Esophagus muscularis mucosa (tissue), 4 donors: ENCODE data around the gene TRPM6. TPM values are rescaled to one million over a fixed set of nuclear protein-coding genes. Genes with fewer than 3 reads are reported as not detected.
A peak's percentile ranks its signal among the peaks of the same experiment; 100 is the strongest.

Experiments used
- DNase-seq: peaks from one replicate; pipeline ENCODE4 v3.0.0-alpha.2; 2017; ENCODE audit errors: extremely low spot score
- H3K27ac ChIP-seq, 4 donors: fragments of 200-600 bp; sonication (generic); replicated peaks in 1 of 4; 1 replicate in 3 of 4; 2 replicates in 1 of 4; pipeline ENCODE4 v1.5.1; 2016 to 2019; ENCODE audit warnings: mild to moderate bottlenecking in 1 of 4
- H3K27me3 ChIP-seq, 4 donors: fragments of 200-600 bp; sonication (generic); one replicate each; pipeline versions ENCODE4 v1.5.1 to v1.6.0; 2016 to 2019
- H3K36me3 ChIP-seq, 4 donors: fragments of 200-600 bp; sonication (generic); one replicate each; pipeline ENCODE4 v1.5.1; 2016 to 2019
- H3K4me1 ChIP-seq, 4 donors: fragments of 200-600 bp; sonication (generic); one replicate each; pipeline ENCODE4 v1.5.1; 2016 to 2019
- H3K4me3 ChIP-seq, 4 donors: fragments of 200-600 bp; sonication (generic); 1 replicate in 2 of 4; 2 replicates in 2 of 4; pipeline ENCODE4 v1.5.1; 2016 to 2019; ENCODE audit warnings: mild to moderate bottlenecking in 4 of 4, moderate library complexity in 1 of 4
- H3K9me3 ChIP-seq, 4 donors: fragments of 200-600 bp; sonication (generic); 1 replicate in 3 of 4; 2 replicates in 1 of 4; pipeline ENCODE4 v1.5.1; 2016 to 2019
- EP300 ChIP-seq: sonication (generic); formaldehyde crosslinking; IDR thresholded peaks from one replicate; pipeline ENCODE4 v1.6.1; 2017; ENCODE audit warnings: antibody characterized with exemption
- POLR2A ChIP-seq: fragments of 450-650 bp; IDR thresholded peaks from one replicate; pipeline ENCODE4 v1.6.1; 2017; ENCODE audit warnings: antibody characterized with exemption, moderate library complexity, mild to moderate bottlenecking, low read depth
- POLR2AphosphoS5 ChIP-seq, 2 donors: sonication (generic); formaldehyde crosslinking; IDR thresholded peaks; one replicate each; pipeline ENCODE4 v1.6.1; 2017; ENCODE audit warnings: antibody characterized with exemption in 2 of 2
- WGBS: methylation state at CpG from one replicate; pipeline ENCODE4 v1.1.5; 2018; 5-methylcytosine and 5-hydroxymethylcytosine counted together
- intact Hi-C: fragments of 100-400 bp; cut with DNase I; formaldehyde crosslinking; loops from one replicate; pipeline ENCODE4 v1.15.1; 2023
- total RNA-seq, 4 donors: library from RNA; depleted of rRNA; stranded (reverse); fragments of >200 nt; gene quantifications; one replicate each; pipeline versions ENCODE4 v1.1.0 to v1.2.1, GENCODE V29; 2016
- TF ChIP-seq, protein P1 (sequence below), 3 experiments: fragments of 200-600 bp in 2 of 3; fragments of 450-650 bp in 1 of 3; sonication (generic) in 2 of 3; IDR thresholded peaks; one replicate each; pipeline ENCODE4 v1.5.1; 2017 to 2019; ENCODE audit warnings: antibody characterized with exemption in 3 of 3, mild to moderate bottlenecking in 2 of 3, moderate library complexity in 1 of 3

TRPM6 gene
- total RNA-seq, 4 donors from 2014 or later, result 0.52 to 1.8 (median 1.2) TPM

DNA sequence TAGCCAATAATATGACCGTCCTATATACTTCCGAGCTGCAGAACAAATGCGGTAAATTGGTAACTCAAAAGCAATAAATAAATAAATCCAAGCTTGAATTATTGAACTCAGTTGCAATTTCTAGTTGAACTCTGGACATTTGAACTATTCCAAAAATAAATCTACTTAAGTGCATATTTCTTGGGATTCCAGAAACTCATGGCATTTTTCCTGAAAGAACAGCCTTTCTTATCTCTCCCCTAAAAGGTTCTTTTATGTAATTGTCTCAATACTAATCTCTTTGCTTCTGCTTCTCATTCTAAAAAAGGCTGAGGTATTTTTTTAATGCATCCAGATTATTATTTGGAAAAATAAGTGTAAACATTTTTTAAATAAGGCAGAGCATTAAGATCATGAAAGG, 131.7 kb downstream of the TRPM6 start:
- intact Hi-C loops, result no loop called here
- WGBS, result 90% methylated on average over 3 of the region's 3 CpGs
- DNase-seq, result no peak
- no peaks in the 10 kb centered on the region for H3K27me3 ChIP-seq
- no peaks in the 10 kb centered on the region for H3K4me1 ChIP-seq
- no peaks in the 10 kb centered on the region for H3K36me3 ChIP-seq
- no peaks in the 10 kb centered on the region for H3K9me3 ChIP-seq
- H3K27ac ChIP-seq, result no peak overlapping the region
- no peak for TF ChIP-seq EP300
- no peak for TF ChIP-seq POLR2AphosphoS5 (IDR thresholded peaks at IDR 0.05)
- TF ChIP-seq, protein P1, sequence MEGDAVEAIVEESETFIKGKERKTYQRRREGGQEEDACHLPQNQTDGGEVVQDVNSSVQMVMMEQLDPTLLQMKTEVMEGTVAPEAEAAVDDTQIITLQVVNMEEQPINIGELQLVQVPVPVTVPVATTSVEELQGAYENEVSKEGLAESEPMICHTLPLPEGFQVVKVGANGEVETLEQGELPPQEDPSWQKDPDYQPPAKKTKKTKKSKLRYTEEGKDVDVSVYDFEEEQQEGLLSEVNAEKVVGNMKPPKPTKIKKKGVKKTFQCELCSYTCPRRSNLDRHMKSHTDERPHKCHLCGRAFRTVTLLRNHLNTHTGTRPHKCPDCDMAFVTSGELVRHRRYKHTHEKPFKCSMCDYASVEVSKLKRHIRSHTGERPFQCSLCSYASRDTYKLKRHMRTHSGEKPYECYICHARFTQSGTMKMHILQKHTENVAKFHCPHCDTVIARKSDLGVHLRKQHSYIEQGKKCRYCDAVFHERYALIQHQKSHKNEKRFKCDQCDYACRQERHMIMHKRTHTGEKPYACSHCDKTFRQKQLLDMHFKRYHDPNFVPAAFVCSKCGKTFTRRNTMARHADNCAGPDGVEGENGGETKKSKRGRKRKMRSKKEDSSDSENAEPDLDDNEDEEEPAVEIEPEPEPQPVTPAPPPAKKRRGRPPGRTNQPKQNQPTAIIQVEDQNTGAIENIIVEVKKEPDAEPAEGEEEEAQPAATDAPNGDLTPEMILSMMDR (IDR thresholded peaks at IDR 0.05), result no peak
- TF ChIP-seq POLR2A, result no peak
- H3K4me3 ChIP-seq, result no peak overlapping the region

DNA sequence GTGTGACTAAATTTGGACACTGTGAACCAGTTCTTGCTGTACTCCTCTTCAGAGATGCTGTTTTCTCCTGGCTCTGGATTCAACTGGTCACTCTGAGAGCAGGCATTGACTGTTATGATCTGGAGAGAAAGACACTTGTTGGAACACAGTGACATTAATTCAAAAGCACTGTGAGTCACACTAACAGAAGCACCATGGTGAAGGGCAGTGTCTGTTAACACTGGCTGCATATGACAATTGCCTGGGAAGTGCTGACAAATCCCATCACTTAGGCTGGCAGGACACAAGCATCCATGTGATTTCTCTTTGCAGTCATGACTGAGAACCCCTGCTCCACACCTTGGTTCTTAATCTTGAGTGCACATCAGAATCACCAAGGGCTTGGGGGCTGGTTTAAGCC, 132.4 kb downstream of the TRPM6 start:
- Histone ChIP-seq H3K4me1 (no peaks in the 10 kb centered on the region), H3K27ac (no peak overlapping the region), H3K36me3 (no peaks in the 10 kb centered on the region), H3K27me3 (no peaks in the 10 kb centered on the region), H3K4me3 (no peak overlapping the region), H3K9me3 (no peaks in the 10 kb centered on the region)
- TF ChIP-seq EP300, result no peak
- TF ChIP-seq POLR2AphosphoS5 (IDR thresholded peaks at IDR 0.05), result no peak
- TF ChIP-seq POLR2A, result no peak
- intact Hi-C loops, result no loop called here
- DNase-seq, result no peak

DNA sequence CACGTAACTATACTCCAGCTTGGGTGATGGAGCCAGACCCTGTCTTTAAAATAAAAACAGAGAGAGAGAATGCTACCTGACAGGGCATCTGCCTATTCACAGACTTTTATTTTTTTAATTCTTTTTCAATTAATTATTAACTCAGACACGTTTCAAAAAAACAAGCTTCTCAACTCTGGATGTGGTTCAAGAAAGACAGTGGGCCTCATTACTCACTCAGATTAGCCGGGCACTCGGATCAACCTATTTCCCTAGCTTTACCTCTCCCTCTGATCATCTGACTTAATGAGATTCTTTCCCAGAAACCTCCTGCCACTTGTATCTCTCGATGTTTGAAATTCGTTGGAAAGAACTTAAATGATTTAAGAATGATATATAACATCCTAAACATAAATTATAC, 134.1 kb downstream of the TRPM6 start:
- no peak overlapping the region for H3K27ac ChIP-seq
- no peaks in the 10 kb centered on the region for H3K27me3 ChIP-seq
- H3K36me3 ChIP-seq, result no peaks in the 10 kb centered on the region
- intact Hi-C loops, result no loop called here
- no peaks in the 10 kb centered on the region for H3K4me1 ChIP-seq
- TF ChIP-seq POLR2AphosphoS5 (IDR thresholded peaks at IDR 0.05) (no peak), POLR2A (no peak), EP300 (no peak)
- TF ChIP-seq, protein P1 (IDR thresholded peaks at IDR 0.05), result no peak
- WGBS, result 56% methylated on average over 6 of the region's 6 CpGs
- H3K9me3 ChIP-seq, result no peaks in the 10 kb centered on the region
- no peak overlapping the region for H3K4me3 ChIP-seq
- no peak for DNase-seq

DNA sequence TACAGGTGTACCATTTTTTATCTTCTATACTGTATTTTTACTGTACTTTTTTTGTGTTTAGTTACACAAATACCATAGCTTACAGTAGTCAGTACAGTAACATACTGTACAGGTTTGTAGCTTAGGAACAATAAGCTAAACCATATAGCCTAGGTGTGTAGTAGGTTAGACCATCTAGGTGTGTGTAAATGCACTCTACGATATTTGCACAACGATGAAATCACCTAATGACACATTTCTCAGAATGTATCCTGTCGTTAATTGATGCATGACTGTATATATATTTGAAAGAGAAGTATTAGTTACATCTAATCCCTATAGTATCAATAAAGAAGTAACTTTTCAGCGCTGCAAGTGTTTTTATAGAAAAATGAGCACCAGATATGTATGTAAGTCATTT, 138.8 kb downstream of the TRPM6 start:
- Histone ChIP-seq H3K27ac (no peak overlapping the region), H3K4me3 (no peak overlapping the region), H3K9me3 (no peaks in the 10 kb centered on the region), H3K27me3 (peaks cover 0 to 5% (median 0%) of the 10 kb centered on the region in 4 donors), H3K4me1 (no peaks in the 10 kb centered on the region), H3K36me3 (no peaks in the 10 kb centered on the region)
- WGBS, result 88% methylated on average over 4 of the region's 4 CpGs
- TF ChIP-seq, protein P1 (IDR thresholded peaks at IDR 0.05), result no peak
- no peak for TF ChIP-seq EP300
- TF ChIP-seq POLR2AphosphoS5 (IDR thresholded peaks at IDR 0.05), result no peak
- TF ChIP-seq POLR2A, result no peak
- no peak for DNase-seq
- intact Hi-C loops, result no loop called here

DNA sequence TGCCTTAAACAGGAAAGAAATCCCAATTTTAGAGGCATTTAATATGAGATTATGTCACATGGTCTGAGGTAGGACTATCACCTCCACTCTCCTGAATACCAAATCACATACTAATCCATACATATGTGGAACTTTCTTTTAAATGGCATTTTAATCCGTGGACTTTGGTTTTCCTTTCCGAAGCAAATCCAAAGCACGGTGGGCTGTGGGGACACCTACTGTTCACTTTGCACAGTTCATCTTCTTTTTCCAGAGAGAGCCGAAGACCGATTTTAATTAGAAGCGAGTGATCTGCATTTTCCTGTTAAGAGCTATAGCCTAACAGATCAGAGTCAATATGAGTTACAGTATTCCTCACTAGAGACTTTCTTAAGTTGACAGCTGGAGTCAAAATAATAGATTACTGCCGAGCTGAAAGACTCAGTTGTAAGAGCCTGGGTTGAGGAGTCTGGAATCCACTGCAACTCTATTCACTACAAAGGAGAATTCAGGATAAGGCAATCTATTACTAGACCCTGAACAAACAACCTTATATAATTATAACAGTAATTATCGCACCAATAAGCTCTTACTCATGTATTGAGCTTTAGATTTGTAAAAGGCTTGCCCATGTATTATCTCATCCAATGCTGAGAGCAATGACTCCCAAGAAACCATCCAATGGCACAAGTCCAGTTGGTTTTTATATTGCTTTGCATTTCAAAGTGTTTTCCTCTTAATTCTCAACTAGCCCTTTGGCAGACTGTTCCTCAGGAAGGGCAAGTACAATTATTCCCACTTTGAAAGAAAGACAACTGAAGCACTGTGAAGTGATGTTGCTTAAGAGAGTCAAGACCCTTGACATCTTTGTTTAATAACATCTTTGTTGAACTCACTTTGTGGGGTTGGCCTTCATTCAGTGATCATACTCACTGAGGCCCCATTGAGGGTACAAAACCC, 144.7 kb downstream of the TRPM6 start:
- Histone ChIP-seq H3K4me3 (no peak overlapping the region), H3K27me3 (peaks cover 0 to 12% (median 0%) of the 10 kb centered on the region in 4 donors), H3K4me1 (peaks cover 0 to 6% (median 0%) of the 10 kb centered on the region in 4 donors), H3K27ac (no peak overlapping the region), H3K9me3 (no peaks in the 10 kb centered on the region), H3K36me3 (no peaks in the 10 kb centered on the region)
- DNase-seq, result no peak
- intact Hi-C loops, result no loop called here
- WGBS, result 20% methylated on average over 8 of the region's 8 CpGs
- TF ChIP-seq, protein P1 (IDR thresholded peaks at IDR 0.05), result peak; percentile 24 to 53 (median 42)
- no peak for TF ChIP-seq POLR2AphosphoS5 (IDR thresholded peaks at IDR 0.05)
